HEK293T (cell line): ENCODE measurements around the gene ADA.

ENCODE experiments used
- CTCF ChIA-PET: fragments of 350-600 bp; formaldehyde crosslinking; extraction: SDS; loops from one replicate; lab custom pipeline; 2021; ENCODE audit warnings: antibody characterized with exemption, inconsistent platforms; lab: Yijun Ruan, JAX
- POLR2A ChIA-PET: fragments of 350-600 bp; formaldehyde crosslinking; extraction: SDS; loops from one replicate; lab custom pipeline; 2020; ENCODE audit warnings: antibody characterized with exemption, inconsistent platforms; lab: Yijun Ruan, JAX
- DNase-seq: peaks from one replicate; pipeline ENCODE4 v3.0.0; 2012; ENCODE audit warnings: mixed read lengths; ENCODE audit errors: extremely low spot score
- ARNT ChIP-seq: fragments of 450-650 bp; IDR thresholded peaks from 2 replicates; pipeline ENCODE4 v1.6.1; 2017; ENCODE audit warnings: mild to moderate bottlenecking
- BHLHE40 ChIP-seq: fragments of 450-650 bp; IDR thresholded peaks from 2 replicates; pipeline ENCODE4 v1.6.1; 2016; ENCODE audit warnings: mild to moderate bottlenecking, moderate library complexity, borderline replicate concordance
- CTBP1 ChIP-seq: fragments of 450-650 bp; IDR thresholded peaks from 2 replicates; pipeline ENCODE4 v1.6.1; 2016; ENCODE audit warnings: borderline replicate concordance
- ELF4 ChIP-seq: fragments of 450-650 bp; IDR thresholded peaks from 2 replicates; pipeline ENCODE4 v1.6.1; 2017; ENCODE audit warnings: antibody characterized with exemption
- FOXA1 ChIP-seq: fragments of 450-650 bp; IDR thresholded peaks from 2 replicates; pipeline ENCODE4 v1.6.1; 2016; ENCODE audit warnings: mild to moderate bottlenecking
- FOXK2 ChIP-seq: fragments of 450-650 bp; IDR thresholded peaks from 2 replicates; pipeline ENCODE4 v1.6.1; 2016; ENCODE audit warnings: mild to moderate bottlenecking
- FOXM1 ChIP-seq: fragments of 450-650 bp; IDR thresholded peaks from 2 replicates; pipeline ENCODE4 v1.6.1; 2017; ENCODE audit warnings: mild to moderate bottlenecking, borderline replicate concordance
- HDGF ChIP-seq: fragments of 450-650 bp; IDR thresholded peaks from 2 replicates; pipeline ENCODE4 v1.6.1; 2017; ENCODE audit warnings: antibody characterized with exemption, borderline replicate concordance
- L3MBTL2 ChIP-seq: fragments of 450-650 bp; conservative IDR thresholded peaks from 2 replicates; pipeline ENCODE4 v1.6.1; 2016; ENCODE audit warnings: mild to moderate bottlenecking
- LEF1 ChIP-seq: fragments of 450-650 bp; IDR thresholded peaks from 2 replicates; pipeline ENCODE4 v1.6.1; 2017; ENCODE audit warnings: mild to moderate bottlenecking, borderline replicate concordance
- NFRKB ChIP-seq: fragments of 450-650 bp; IDR thresholded peaks from 2 replicates; pipeline ENCODE4 v1.6.1; 2016; ENCODE audit warnings: mild to moderate bottlenecking, moderate library complexity
- PKNOX1 ChIP-seq: fragments of 450-650 bp; IDR thresholded peaks from 2 replicates; pipeline ENCODE4 v1.6.1; 2016
- SP1 ChIP-seq: fragments of 450-650 bp; IDR thresholded peaks from 2 replicates; pipeline ENCODE4 v1.6.1; 2017
- SUZ12 ChIP-seq: fragments of 450-650 bp; IDR thresholded peaks from 2 replicates; pipeline ENCODE4 v1.6.1; 2016; ENCODE audit warnings: mild to moderate bottlenecking
- TARDBP ChIP-seq: fragments of 450-650 bp; IDR thresholded peaks from 2 replicates; pipeline ENCODE4 v1.6.1; 2016
- ZNF384 ChIP-seq: fragments of 450-650 bp; IDR thresholded peaks from 2 replicates; pipeline ENCODE4 v1.6.1; 2016

Gene ADA

GRCh38 chr20:44599715-44600114 is 51.8 kb downstream of the ADA start:
- ChIA-PET POLR2A (no interaction called here), CTCF (interaction anchor here (0.6 kb wide), 1 partner anchor 37 kb away, joined by 3 read pairs; no protein-coding TSS in a partner anchor)
- TF ChIP-seq NFRKB (no peak), SP1 (no peak), LEF1 (no peak), CTBP1 (no peak), L3MBTL2 (no peak), ARNT (no peak), PKNOX1 (no peak)
- DNase-seq = no peak

GRCh38 chr20:44598423-44599305 is 52.8 kb downstream of the ADA start:
- peak; percentile 20 for DNase-seq
- no peak for TF ChIP-seq HDGF
- no peak for TF ChIP-seq FOXA1
- TF ChIP-seq ARNT = no peak
- TF ChIP-seq PKNOX1 = no peak
- ChIA-PET CTCF (interaction anchor here (0.9 kb wide), 1 partner anchor 81 kb away, joined by 3 read pairs; no protein-coding TSS in a partner anchor), POLR2A (interaction anchor here (1.1 kb wide), 1 partner anchor 16 kb away, joined by 3 read pairs; no protein-coding TSS in a partner anchor)

GRCh38 chr20:44597930-44598329 is 53.6 kb downstream of the ADA start:
- ChIA-PET POLR2A (interaction anchor here (1.1 kb wide), 1 partner anchor 15 kb away, joined by 3 read pairs; no protein-coding TSS in a partner anchor), CTCF (no interaction called here)
- no peak for DNase-seq

GRCh38 chr20:44597516-44597915 is 54.0 kb downstream of the ADA start:
- no peak for TF ChIP-seq FOXM1
- TF ChIP-seq L3MBTL2 = no peak
- no peak for TF ChIP-seq ARNT
- TF ChIP-seq ZNF384 = no peak
- no peak for TF ChIP-seq SP1
- no peak for TF ChIP-seq PKNOX1
- TF ChIP-seq HDGF = no peak
- no peak for TF ChIP-seq NFRKB
- TF ChIP-seq TARDBP = no peak
- no peak for TF ChIP-seq SUZ12
- no peak for TF ChIP-seq ELF4
- no peak for DNase-seq
- POLR2A ChIA-PET = interaction anchor here (1.1 kb wide), 1 partner anchor 15 kb away, joined by 3 read pairs; no protein-coding TSS in a partner anchor
- CTCF ChIA-PET = interaction anchor here (0.6 kb wide), 1 partner anchor 212 kb away, joined by 3 read pairs; no protein-coding TSS in a partner anchor

More at GRCh38 chr20:44597930-44598329, 53.6 kb downstream of the ADA start:
- no peak for TF ChIP-seq ELF4
- TF ChIP-seq PKNOX1 = no peak
- no peak for TF ChIP-seq HDGF
- TF ChIP-seq SUZ12 = no peak
- TF ChIP-seq ARNT = no peak
- no peak for TF ChIP-seq FOXA1
- no peak for TF ChIP-seq NFRKB
- no peak for TF ChIP-seq LEF1
- no peak for TF ChIP-seq CTBP1
- TF ChIP-seq BHLHE40 = no peak
- TF ChIP-seq TARDBP = no peak

GRCh38 chr20:44596876-44597275 is 54.6 kb downstream of the ADA start:
- DNase-seq = no peak
- ChIA-PET CTCF (interaction anchor here (0.6 kb wide), 1 partner anchor 212 kb away, joined by 3 read pairs; no protein-coding TSS in a partner anchor), POLR2A (no interaction called here)
- TF ChIP-seq ARNT (no peak), TARDBP (no peak), L3MBTL2 (no peak), ELF4 (no peak)

- TF ChIP-seq SUZ12 (no peak), FOXA1 (no peak), FOXK2 (no peak), LEF1 (no peak), HDGF (no peak), L3MBTL2 (no peak), BHLHE40 (no peak), FOXM1 (no peak), PKNOX1 (no peak), ZNF384 (no peak), ELF4 (no peak), TARDBP (no peak), ARNT (no peak), SP1 (no peak), CTBP1 (no peak), NFRKB (no peak)
- no peak for DNase-seq
- CTCF ChIA-PET = no interaction called here
- POLR2A ChIA-PET = no interaction called here
Observed at GRCh38 chr20:44596010-44596409, 55.5 kb downstream of the ADA start.
